ENCODE data around the gene GPRIN1. TPM values are rescaled to one million over a fixed set of nuclear protein-coding genes. Genes with fewer than 3 reads are reported as not detected.
A peak's percentile ranks its signal among the peaks of the same experiment; 100 is the strongest.

Gene GPRIN1
- total and polyA plus RNA-seq, 2 donors (not counting 1 experiment from before 2014, with no cell fraction given): 1.9 to 6.3 TPM

DNA sequence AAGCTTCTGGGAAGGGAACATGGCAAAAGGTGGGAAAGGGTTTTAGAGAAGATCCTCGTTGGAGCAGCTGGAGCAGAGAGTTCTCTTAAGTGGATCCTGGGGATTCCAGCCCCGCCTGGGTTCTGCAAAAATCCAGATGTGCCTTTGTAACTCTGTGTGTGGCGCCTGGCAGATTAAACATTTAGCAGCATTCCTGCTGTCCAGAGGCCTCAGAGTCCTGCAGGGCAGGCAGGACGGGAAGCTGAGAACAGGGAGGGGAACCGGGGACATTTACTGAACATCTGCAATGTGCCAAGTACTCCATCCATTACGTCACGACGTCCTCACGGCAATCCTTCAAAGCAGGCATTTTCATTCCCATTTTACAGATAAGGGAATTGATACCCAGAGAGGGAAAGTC, 26.5 kb upstream of the GPRIN1 start:
- peaks cover 30% of the 10 kb centered on the region for H3K27me3 ChIP-seq (ENCODE audit: control insufficient read depth, insufficient read depth, low read length)
- peak in 1 of 2 donors; percentile 35 for DNase-seq (ENCODE audit: low read depth in 2 of 2)

DNA sequence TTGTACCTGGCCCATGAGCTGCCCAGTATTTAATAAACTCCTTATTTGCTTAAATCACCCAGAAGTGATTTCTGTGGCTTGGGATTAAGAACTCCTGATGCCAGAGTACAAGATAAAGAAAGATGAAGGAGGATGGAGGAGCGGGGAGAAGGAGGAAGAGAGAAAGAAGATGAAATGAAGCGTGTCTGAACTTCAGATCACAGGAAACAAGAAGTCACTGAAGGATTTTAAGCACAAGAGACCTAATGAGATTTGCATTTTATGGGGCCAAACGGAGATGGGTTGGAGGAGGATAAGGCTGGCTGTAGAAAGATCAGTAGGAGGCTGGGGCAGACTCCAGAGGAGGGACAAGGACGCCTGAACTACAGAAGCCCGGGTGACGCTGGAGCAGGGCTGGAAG, 23.6 kb upstream of the GPRIN1 start:
- DNase-seq (ENCODE audit: low read depth in 2 of 2): no peak
- TF ChIP-seq, protein P1, sequence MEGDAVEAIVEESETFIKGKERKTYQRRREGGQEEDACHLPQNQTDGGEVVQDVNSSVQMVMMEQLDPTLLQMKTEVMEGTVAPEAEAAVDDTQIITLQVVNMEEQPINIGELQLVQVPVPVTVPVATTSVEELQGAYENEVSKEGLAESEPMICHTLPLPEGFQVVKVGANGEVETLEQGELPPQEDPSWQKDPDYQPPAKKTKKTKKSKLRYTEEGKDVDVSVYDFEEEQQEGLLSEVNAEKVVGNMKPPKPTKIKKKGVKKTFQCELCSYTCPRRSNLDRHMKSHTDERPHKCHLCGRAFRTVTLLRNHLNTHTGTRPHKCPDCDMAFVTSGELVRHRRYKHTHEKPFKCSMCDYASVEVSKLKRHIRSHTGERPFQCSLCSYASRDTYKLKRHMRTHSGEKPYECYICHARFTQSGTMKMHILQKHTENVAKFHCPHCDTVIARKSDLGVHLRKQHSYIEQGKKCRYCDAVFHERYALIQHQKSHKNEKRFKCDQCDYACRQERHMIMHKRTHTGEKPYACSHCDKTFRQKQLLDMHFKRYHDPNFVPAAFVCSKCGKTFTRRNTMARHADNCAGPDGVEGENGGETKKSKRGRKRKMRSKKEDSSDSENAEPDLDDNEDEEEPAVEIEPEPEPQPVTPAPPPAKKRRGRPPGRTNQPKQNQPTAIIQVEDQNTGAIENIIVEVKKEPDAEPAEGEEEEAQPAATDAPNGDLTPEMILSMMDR (conservative IDR thresholded peaks at IDR 0.05 in 1 of 2, IDR thresholded peaks at IDR 0.05 in 1 of 2; ENCODE audit: low read depth in 1 of 2, low read length in 2 of 2): no peak
- no peak for TF ChIP-seq EZH2 (IDR thresholded peaks at IDR 0.05; ENCODE audit: low read length, missing control alignments)
- Histone ChIP-seq H3K79me2 (ENCODE audit: control insufficient read depth, insufficient read depth, low read length) (no peaks in the 10 kb centered on the region), H3K4me2 (ENCODE audit: extremely low read depth, insufficient read depth, low read length) (no peak overlapping the region), H3K9ac (ENCODE audit: insufficient read depth, low read length) (no peak overlapping the region), H4K20me1 (ENCODE audit: control insufficient read depth, extremely low read depth, insufficient read depth, low read length) (no peaks in the 10 kb centered on the region), H3K4me3 (replicated peaks in 1 of 4; ENCODE audit: control extremely low read depth in 1 of 4, insufficient read depth in 1 of 4, low read depth in 3 of 4, low read length in 4 of 4) (no peak overlapping the region), H3K4me1 (ENCODE audit: control insufficient read depth, extremely low read depth, insufficient read depth, low read length) (peaks cover 3% of the 10 kb centered on the region), H3K27me3 (ENCODE audit: control insufficient read depth, insufficient read depth, low read length) (peaks cover 41% of the 10 kb centered on the region), H2AFZ (ENCODE audit: low read length) (no peak overlapping the region), H3K9me3 (ENCODE audit: control insufficient read depth, insufficient read depth, low read depth, low read length) (no peaks in the 10 kb centered on the region), H3K36me3 (ENCODE audit: control insufficient read depth, insufficient read depth, low read length) (no peaks in the 10 kb centered on the region), H3K27ac (ENCODE audit: insufficient read depth, low read length) (no peak overlapping the region)

More for the DNA sequence above, 26.5 kb upstream of the GPRIN1 start:
- H4K20me1 ChIP-seq (ENCODE audit: control insufficient read depth, extremely low read depth, insufficient read depth, low read length): no peaks in the 10 kb centered on the region
- H3K9me3 ChIP-seq (ENCODE audit: control insufficient read depth, insufficient read depth, low read depth, low read length): no peaks in the 10 kb centered on the region
- no peak overlapping the region for H3K4me3 ChIP-seq (replicated peaks in 1 of 4; ENCODE audit: control extremely low read depth in 1 of 4, insufficient read depth in 1 of 4, low read depth in 3 of 4, low read length in 4 of 4)
- H3K9ac ChIP-seq (ENCODE audit: insufficient read depth, low read length): no peak overlapping the region
- no peak overlapping the region for H3K27ac ChIP-seq (ENCODE audit: insufficient read depth, low read length)
- H3K79me2 ChIP-seq (ENCODE audit: control insufficient read depth, insufficient read depth, low read length): no peaks in the 10 kb centered on the region
- H3K36me3 ChIP-seq (ENCODE audit: control insufficient read depth, insufficient read depth, low read length): no peaks in the 10 kb centered on the region
- H2AFZ ChIP-seq (ENCODE audit: low read length): no peak overlapping the region
- no peak for TF ChIP-seq EZH2 (IDR thresholded peaks at IDR 0.05; ENCODE audit: low read length, missing control alignments)
- TF ChIP-seq, protein P1 (conservative IDR thresholded peaks at IDR 0.05 in 1 of 2, IDR thresholded peaks at IDR 0.05 in 1 of 2; ENCODE audit: low read depth in 1 of 2, low read length in 2 of 2): no peak
- no peaks in the 10 kb centered on the region for H3K4me1 ChIP-seq (ENCODE audit: control insufficient read depth, extremely low read depth, insufficient read depth, low read length)
- H3K4me2 ChIP-seq (ENCODE audit: extremely low read depth, insufficient read depth, low read length): no peak overlapping the region

DNA sequence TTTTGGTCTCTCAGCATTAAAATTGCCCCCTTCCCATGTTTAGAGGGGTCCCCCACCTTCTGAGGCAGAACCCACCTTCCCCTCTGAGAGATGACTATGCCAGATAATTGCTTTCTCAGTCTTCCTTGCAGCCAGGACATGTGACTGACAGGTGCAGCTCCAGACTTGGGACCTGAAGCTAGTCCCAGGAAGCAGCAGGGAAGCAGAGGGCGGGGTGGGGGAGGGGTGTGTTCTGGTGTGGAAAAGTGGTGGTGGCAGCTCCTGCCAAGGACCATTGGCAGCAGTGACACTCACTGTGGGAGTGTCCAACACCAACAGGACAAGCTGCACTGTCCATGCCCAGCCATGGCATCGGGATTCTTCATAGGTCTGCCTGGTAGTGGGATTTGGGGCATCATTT, 22.8 kb upstream of the GPRIN1 start:
- H3K27me3 ChIP-seq (ENCODE audit: control insufficient read depth, insufficient read depth, low read length): peaks cover 41% of the 10 kb centered on the region
- DNase-seq (ENCODE audit: low read depth in 2 of 2): no peak

More for the DNA sequence above, 22.8 kb upstream of the GPRIN1 start:
- H3K4me3 ChIP-seq (replicated peaks in 1 of 4; ENCODE audit: control extremely low read depth in 1 of 4, insufficient read depth in 1 of 4, low read depth in 3 of 4, low read length in 4 of 4): no peak overlapping the region
- no peaks in the 10 kb centered on the region for H3K9me3 ChIP-seq (ENCODE audit: control insufficient read depth, insufficient read depth, low read depth, low read length)
- H3K36me3 ChIP-seq (ENCODE audit: control insufficient read depth, insufficient read depth, low read length): no peaks in the 10 kb centered on the region
- no peak overlapping the region for H3K4me2 ChIP-seq (ENCODE audit: extremely low read depth, insufficient read depth, low read length)
- no peak overlapping the region for H3K9ac ChIP-seq (ENCODE audit: insufficient read depth, low read length)
- H3K4me1 ChIP-seq (ENCODE audit: control insufficient read depth, extremely low read depth, insufficient read depth, low read length): peaks cover 3% of the 10 kb centered on the region
- H2AFZ ChIP-seq (ENCODE audit: low read length): no peak overlapping the region
- no peaks in the 10 kb centered on the region for H3K79me2 ChIP-seq (ENCODE audit: control insufficient read depth, insufficient read depth, low read length)
- no peaks in the 10 kb centered on the region for H4K20me1 ChIP-seq (ENCODE audit: control insufficient read depth, extremely low read depth, insufficient read depth, low read length)
- no peak overlapping the region for H3K27ac ChIP-seq (ENCODE audit: insufficient read depth, low read length)
- TF ChIP-seq EZH2 (IDR thresholded peaks at IDR 0.05; ENCODE audit: low read length, missing control alignments): no peak
- TF ChIP-seq, protein P1 (conservative IDR thresholded peaks at IDR 0.05 in 1 of 2, IDR thresholded peaks at IDR 0.05 in 1 of 2; ENCODE audit: low read depth in 1 of 2, low read length in 2 of 2): no peak

All from fibroblast of lung (primary cell).